ENCODE measurements around the gene MTAP.

MTAP gene

DNA sequence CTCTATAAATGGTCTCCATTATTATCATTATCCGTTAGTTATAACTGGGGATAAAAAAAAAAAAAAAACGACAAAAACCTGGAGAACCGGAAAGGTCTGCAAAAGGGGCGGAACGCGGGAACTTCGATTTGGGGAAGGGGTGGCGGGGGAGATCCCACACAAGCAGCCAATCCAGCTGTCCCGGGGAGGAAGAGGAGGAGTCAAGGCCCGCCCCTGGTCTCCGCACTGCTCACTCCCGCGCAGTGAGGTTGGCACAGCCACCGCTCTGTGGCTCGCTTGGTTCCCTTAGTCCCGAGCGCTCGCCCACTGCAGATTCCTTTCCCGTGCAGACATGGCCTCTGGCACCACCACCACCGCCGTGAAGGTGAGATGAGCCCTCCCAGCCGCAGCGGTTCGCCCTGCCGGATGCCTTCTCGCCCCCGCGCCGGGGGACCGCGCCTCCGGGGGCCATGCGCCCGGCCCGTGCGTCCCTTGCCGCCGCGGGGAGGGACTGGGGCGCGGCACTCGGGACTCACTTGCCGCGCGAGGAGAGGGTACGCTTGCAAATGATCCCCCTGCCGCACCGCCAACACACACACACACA lies at the start of gene MTAP:
TSS of gene MTAP (plus strand) at position 219 of the 583 bp plus-strand sequence. CDS start at position 332, 113 bp downstream.
- DNase-seq, result peak; percentile 78 to 82

GRCh38 chr9:21753523-21753922 lies 48.9 kb upstream of the MTAP start:
- DNase-seq, result no peak

DNA sequence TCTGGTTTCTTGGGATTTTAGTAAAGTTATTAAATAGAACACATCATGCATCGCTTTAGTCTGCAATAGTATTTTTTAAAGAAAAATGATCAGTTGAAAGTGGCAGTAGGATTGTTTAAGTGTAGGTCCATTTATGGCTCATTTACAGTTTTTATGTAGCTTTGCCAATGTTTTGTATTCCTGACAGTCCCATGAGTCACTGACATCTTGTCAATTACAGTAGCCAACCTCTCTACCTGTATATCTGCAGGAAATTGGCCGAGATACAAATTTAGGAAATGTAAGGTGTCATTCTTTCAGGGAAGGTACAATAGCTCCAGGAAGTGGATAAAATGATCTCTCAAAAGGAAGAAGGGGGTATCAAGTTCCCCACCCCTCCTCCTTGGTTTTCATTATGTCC lies 47.7 kb upstream of the MTAP start:
- no peak for DNase-seq

GRCh38 chr9:21758540-21758939 lies 43.9 kb upstream of the MTAP start:
- no peak for DNase-seq

GRCh38 chr9:21761309-21761901 lies 41.0 kb upstream of the MTAP start:
- peak; percentile 4 to 31 for DNase-seq

GRCh38 chr9:21762064-21762463 lies 40.4 kb upstream of the MTAP start:
- no peak for DNase-seq

GRCh38 chr9:21764846-21765245 lies 37.6 kb upstream of the MTAP start:
- DNase-seq, result no peak

GRCh38 chr9:21766096-21766495 lies 36.3 kb upstream of the MTAP start:
- no peak for DNase-seq

- no peak for DNase-seq
Observed at GRCh38 chr9:21770871-21771560, 31.4 kb upstream of the MTAP start.

DNA sequence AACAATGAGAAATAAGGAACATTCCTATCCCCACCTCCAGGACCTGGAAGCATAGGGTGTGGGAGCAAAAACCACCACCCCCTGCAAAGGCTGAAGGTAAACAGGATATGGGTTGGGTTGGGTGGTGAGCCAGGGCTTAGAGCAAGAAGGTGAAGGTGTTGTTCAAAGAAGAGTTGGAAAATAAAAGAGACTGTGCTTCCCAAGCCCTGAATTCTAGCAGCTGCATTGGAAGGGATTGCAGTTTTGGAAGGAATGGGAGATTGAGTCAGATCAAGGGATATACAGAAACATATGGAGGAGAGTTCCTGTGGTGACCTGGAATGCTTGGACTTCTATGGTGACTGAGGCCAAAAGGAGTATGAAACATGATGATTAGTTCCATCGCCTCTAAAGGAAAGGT lies 24.7 kb upstream of the MTAP start:
- DNase-seq, result no peak

- no peak for DNase-seq
Observed at GRCh38 chr9:21778304-21778703, 24.1 kb upstream of the MTAP start.

GRCh38 chr9:21779397-21779796 lies 23.0 kb upstream of the MTAP start:
- no peak for DNase-seq

DNA sequence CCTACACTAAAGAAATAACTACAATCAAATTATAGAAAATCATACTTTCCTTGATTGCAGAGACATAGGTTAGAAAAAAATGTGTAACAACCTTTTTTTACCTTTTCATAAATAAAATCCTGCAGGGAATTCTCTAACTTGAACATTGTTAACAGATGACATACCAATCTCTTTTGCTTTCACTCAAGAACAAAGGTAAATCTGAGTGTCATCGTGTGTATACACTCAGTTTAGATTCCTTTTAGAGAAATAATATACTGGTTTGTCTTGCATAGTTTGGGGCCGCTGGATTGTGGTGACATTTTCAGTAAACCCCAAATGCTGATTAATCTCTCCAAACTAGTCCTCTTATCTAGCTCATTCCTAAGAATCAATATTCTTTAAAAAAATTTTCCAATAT lies 20.8 kb upstream of the MTAP start:
- no peak for DNase-seq

- no peak for DNase-seq
Observed at GRCh38 chr9:21782205-21782604, 20.2 kb upstream of the MTAP start.

GRCh38 chr9:21788752-21789151 lies 13.7 kb upstream of the MTAP start:
- no peak for DNase-seq

DNA sequence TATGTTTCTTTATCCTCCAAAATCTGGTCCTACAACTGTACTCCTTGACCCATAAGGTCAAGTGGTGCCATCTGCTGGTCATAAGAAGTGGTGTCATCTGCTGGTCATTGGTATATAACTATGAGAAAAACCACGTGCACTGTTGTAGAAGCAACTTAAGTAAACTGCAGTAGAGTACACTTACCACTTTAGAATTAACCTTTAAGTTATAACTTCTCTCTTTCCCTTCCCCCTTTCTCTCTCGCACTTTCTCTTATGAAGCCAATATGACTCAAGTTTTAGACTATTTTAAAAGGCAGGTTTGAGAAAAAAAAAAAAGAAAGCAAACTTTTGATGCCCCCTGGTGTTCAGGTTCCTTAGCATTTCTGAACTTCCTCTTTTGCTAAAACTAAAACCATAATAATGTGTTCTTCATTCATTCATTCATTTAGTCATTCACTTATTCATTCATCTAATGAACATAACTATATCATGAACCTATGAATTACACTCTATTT lies 12.8 kb upstream of the MTAP start:
- peak; percentile 32 to 48 for DNase-seq

DNA sequence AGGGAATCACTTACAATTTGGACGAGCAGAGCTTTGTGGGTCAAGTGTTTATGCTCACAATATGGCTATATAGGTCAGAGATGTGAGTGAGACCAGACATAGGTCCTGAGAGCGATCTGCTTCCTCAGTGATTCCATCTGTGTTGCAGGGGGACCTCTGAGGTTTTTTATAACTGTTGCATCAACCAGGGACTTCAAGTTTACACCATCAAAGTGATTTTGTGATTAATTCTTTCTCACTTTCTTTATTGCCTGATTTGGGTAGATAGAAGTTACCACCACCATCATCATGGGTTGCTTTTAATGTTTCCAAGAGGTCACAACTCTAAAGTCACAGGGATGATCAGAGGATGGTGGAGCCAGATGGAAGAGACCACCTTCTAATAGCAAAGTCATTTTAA lies 7.0 kb upstream of the MTAP start:
- no peak for DNase-seq

DNA sequence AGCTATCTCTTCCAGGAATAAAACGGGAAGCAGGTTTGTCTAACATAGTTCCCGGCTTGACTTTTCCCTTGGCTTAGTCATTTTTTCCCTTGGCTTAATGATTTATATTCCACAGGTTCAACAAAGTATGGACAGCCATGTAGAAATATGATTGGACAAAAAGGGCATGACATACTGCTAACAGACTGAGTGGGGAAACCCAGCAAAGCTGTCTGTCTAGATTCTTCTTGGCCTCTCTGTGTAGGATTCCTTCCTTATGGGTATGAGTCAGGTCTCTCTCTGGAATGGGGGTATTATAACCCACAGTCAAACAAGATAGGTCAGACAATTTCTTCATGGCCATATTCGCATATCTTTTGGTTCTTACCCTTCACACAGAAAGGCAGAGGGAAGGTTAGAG lies 5.7 kb upstream of the MTAP start:
- DNase-seq, result no peak

GRCh38 chr9:21800931-21801682 lies 1.3 kb upstream of the MTAP start:
- no peak for DNase-seq

DNA sequence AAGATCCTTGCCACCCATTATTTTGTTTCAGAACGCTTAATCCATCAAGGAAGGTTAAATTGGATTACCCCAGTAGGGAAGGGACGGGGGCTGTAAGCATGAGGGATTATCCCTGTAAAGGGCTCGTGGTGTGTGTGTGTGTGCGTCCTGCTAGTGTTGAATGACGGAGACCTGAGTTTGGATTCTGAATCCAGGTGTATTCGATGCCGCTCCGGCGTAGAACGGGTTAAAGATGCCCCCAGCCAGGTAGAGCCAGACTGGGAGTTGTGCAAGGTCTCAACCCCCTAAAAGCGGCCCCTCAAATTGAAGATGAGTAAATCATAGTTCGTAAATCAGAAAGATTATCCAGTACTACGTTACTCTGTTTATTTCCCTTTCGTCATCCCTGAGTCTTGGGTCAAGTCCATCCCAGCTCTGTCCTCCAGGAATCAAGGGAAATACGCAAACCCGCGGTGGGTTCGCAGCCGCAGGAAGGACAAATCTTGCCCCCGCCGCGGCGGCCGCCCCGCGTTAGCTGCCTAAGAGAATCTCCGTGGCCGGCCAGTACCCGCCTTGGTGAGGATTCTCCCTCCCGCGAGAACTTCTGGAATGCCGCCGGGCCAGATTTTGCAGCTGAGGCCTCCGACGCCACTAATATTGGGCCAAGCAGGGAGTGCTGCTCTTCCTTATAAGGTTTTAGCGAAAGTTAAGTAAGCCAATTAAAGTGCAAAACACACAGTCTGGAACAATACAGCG lies 586 bp upstream of the MTAP start:
- DNase-seq, result peak; percentile 35

- DNase-seq, result no peak
Observed at GRCh38 chr9:21803649-21804048, 1.2 kb downstream of the MTAP start.

- DNase-seq, result no peak
Observed at GRCh38 chr9:21804331-21804730, 1.9 kb downstream of the MTAP start.

- DNase-seq, result no peak
Observed at GRCh38 chr9:21804791-21805190, 2.4 kb downstream of the MTAP start.

All from stimulated activated CD4-positive, alpha-beta T cell treated with anti-CD3 and anti-CD28 coated beads, Interleukin-2, amount 100 ng/mL, for 24 hours (primary cell).